ENCODE measurements around the gene HSD17B3. TPM values are rescaled to one million over a fixed set of nuclear protein-coding genes. Genes with fewer than 3 reads are reported as not detected.

Gene HSD17B3
- total RNA-seq, 1 donor from 2014 or later = 1.1 TPM

DNA sequence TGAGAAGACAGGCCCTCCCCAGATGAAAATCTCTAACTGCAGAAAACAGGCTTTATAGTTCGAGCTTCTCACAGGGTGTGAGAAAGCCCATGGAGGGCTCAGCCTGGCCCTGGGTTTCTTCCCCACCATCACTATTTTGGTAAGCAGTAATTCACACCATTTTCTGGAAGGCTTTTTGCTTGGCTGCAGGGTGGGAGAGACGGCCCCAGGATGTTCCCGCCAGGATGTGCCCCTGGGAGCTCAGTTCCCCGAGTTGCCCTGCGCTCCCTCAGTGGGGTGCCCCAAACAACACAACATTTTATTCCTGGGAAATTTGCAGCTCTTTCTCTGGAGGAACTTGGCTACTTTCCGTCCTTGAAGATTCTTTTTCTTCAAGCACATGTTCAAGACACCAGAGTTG is 100.8 kb downstream of the HSD17B3 start:
- peak; percentile 30 for DNase-seq (ENCODE audit: low spot score)

GRCh38 chr9:96199006-96199405 is 103.0 kb downstream of the HSD17B3 start:
- DNase-seq (ENCODE audit: low spot score) = peak; percentile 51

GRCh38 chr9:96195541-96195940 is 106.4 kb downstream of the HSD17B3 start:
- no peak for DNase-seq (ENCODE audit: low spot score)

- DNase-seq (ENCODE audit: low spot score) = no peak
Measured at GRCh38 chr9:96193236-96193755, 108.7 kb downstream of the HSD17B3 start.

DNA sequence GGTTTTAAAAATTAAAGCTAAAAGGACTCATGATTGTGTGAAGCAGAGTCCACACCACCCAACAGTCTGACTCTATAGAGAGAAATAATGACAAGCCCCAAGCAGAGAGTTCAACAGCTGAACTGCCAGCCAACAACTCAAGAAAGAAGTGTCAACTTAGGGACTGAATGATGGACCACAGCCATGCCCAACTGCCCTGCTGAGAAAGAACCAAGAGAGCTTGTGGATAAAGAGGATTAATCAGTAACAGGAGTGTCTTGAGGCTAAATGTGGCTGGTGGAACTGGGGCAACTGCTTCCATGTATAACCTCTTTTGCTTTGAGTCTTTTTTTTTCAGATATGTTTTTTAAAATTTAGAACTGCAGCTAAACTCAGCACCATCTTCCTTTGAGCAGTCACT is 109.3 kb downstream of the HSD17B3 start:
- DNase-seq (ENCODE audit: low spot score) = no peak

- DNase-seq (ENCODE audit: low spot score) = peak; percentile 26
Measured at GRCh38 chr9:96189995-96190394, 112.0 kb downstream of the HSD17B3 start.

DNA sequence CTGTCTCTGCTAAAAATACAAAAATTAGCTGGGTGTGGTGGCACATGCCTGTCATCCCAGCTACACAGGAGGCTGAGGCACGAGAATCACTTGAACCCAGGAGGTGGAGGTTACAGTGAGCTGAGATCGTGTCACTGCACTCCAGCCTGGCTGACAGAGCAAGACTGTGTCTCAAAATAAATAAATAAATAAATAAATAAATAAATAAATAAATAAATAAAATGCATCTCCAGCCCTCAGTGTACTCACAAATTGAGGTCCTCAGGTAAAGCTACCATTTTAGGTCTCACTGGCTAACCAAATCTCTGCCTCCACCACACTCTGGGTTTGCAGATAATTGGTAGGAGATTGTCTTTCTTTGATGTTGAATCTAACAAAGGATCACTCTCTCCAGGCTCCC is 112.4 kb downstream of the HSD17B3 start:
- DNase-seq (ENCODE audit: low spot score) = peak; percentile 16

GRCh38 chr9:96188571-96188970 is 113.4 kb downstream of the HSD17B3 start:
- peak; percentile 18 for DNase-seq (ENCODE audit: low spot score)

DNA sequence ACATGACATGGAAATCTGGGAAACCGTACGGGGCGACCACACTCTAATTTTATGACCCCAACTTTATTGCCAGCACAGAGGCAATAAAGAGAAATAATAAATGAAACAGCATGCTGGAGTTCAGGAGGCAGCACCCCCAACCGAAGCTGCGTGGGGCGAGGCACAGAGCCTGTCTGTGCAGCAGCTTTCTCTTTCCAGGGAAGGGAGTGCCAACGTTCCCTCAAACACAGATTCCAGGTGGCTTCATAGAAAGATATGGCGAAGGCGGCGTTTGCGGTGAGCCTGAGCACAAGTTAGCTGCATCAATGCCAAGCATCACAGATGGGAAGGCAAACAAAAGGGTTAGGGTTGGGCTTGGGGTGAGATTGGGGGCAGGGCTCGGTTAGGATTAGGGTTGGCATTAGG is 114.8 kb downstream of the HSD17B3 start:
- peak; percentile 71 for DNase-seq (ENCODE audit: low spot score)

DNA sequence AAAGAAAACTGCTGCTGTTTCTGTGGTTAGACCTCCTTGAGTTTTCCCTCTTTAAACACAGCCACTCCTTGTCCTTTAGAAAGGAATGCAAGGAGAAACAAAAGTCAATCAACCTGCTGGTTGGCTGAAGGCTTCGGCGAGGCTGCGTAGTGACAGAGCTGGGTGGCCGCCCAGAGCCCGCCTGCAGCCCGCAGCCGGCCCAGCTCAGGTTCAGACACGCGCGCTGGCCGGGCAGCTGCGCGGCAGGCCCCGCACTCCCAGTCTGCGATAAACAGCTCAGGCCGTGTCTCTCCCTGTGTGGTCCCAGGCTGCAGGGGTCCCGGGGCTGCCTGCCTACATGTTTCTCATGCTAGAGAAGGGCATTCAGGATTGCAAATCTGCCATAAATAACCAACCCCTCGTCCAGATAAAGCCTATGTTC is 115.4 kb downstream of the HSD17B3 start:
- peak; percentile 68 for DNase-seq (ENCODE audit: low spot score)

DNA sequence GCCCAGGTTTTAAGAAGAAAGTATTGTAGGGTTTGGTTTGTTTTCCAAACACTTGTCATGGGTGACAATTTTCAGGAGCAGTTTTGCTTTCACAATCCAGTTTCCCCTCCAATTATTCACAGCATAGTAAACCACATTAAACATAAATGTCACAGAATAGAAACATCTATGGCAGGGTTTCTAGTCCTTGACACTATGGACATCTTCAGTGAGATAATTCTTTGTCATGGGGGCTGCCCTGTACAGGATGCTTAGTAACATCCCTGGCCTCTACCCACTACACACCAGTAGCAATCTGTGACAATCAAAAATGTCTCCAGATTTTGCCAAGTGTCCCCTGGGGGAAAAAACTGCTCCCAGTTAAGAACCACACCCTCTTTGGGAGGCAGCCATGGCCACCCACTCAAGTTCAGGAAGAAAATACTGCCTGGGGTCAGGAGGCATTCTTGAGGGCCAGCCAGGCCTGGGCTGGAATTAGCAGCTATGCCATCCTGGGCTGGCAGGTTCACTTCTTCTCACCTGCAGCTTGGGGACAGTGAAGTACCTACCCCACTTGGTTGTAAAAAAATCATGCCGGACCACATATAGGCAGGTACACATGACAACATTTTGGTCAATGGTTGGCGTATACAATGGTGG is 116.3 kb downstream of the HSD17B3 start:
- DNase-seq (ENCODE audit: low spot score) = peak; percentile 47

Other genes with a start within 250 kb of the HSD17B3 start
- gene SLC35D2, start 81.5 kb upstream of the HSD17B3 start, total RNA-seq = 17.0 TPM
- 0.71 TPM for gene ZNF367, start 116.2 kb upstream of the HSD17B3 start, total RNA-seq
- gene HABP4, start 148.0 kb upstream of the HSD17B3 start, total RNA-seq = 20.7 TPM

Measured in mesenteric fat pad (tissue), 1 donor.